DMS 273 (cell line): ENCODE results near the gene SLC18A2.
"Not testable (repeated sequence)": the region's sequence is repeated elsewhere in the genome, so short reads cannot be mapped to it uniquely, and the experiment has no call there.

ENCODE experiments used
- DNase-seq: peaks from one replicate; lab custom pipeline; 2025; ENCODE audit not compliant: unreplicated experiment; lab: John Stamatoyannopoulos, UW

SLC18A2 gene

GRCh38 chr10:117262291-117262902 lies 21.5 kb downstream of the SLC18A2 start:
- DNase-seq: no peak

GRCh38 chr10:117262903-117263293 lies 22.0 kb downstream of the SLC18A2 start:
- no peak for DNase-seq

- DNase-seq: peak; percentile 22
Observed at GRCh38 chr10:117264782-117265181, 23.9 kb downstream of the SLC18A2 start.

- no peak for DNase-seq
Observed at GRCh38 chr10:117266400-117266799, 25.5 kb downstream of the SLC18A2 start.

GRCh38 chr10:117266812-117267211 lies 25.9 kb downstream of the SLC18A2 start:
- DNase-seq: no peak

- DNase-seq: no peak
Observed at GRCh38 chr10:117268258-117268657, 27.3 kb downstream of the SLC18A2 start.

GRCh38 chr10:117268907-117269306 lies 28.0 kb downstream of the SLC18A2 start:
- no peak for DNase-seq

- no peak for DNase-seq
Observed at GRCh38 chr10:117271427-117271826, 30.5 kb downstream of the SLC18A2 start.

GRCh38 chr10:117272195-117273076 lies 31.5 kb downstream of the SLC18A2 start:
- no peak for DNase-seq

- no peak for DNase-seq
Observed at GRCh38 chr10:117273980-117274379, 33.1 kb downstream of the SLC18A2 start.

GRCh38 chr10:117274509-117274908 lies 33.6 kb downstream of the SLC18A2 start:
- no peak for DNase-seq

GRCh38 chr10:117275121-117275520 lies 34.2 kb downstream of the SLC18A2 start:
- DNase-seq: no peak

GRCh38 chr10:117277675-117278074 lies 36.8 kb downstream of the SLC18A2 start:
- no peak for DNase-seq

- DNase-seq: no peak
Observed at GRCh38 chr10:117284716-117285494, 44.0 kb downstream of the SLC18A2 start.

- peak; percentile 3 for DNase-seq
Observed at GRCh38 chr10:117290872-117291271, 50.0 kb downstream of the SLC18A2 start.

GRCh38 chr10:117294039-117294645 lies 53.2 kb downstream of the SLC18A2 start:
- DNase-seq: no peak

- no peak for DNase-seq
Observed at GRCh38 chr10:117294735-117295134, 53.8 kb downstream of the SLC18A2 start.

GRCh38 chr10:117298219-117298618 lies 57.3 kb downstream of the SLC18A2 start:
- DNase-seq: no peak

GRCh38 chr10:117299435-117299834 lies 58.5 kb downstream of the SLC18A2 start:
- DNase-seq: no peak

GRCh38 chr10:117300671-117301070 lies 59.8 kb downstream of the SLC18A2 start:
- no peak for DNase-seq

GRCh38 chr10:117303451-117303850 lies 62.5 kb downstream of the SLC18A2 start:
- DNase-seq: not testable (repeated sequence)
